KMS-11 (cell line): Measurements from ENCODE around the gene SUCO.
"Not testable (repeated sequence)": the region's sequence is repeated elsewhere in the genome, so short reads cannot be mapped to it uniquely, and the experiment has no call there.

Experiments used
- H2AFZ ChIP-seq: fragments of 200-600 bp; sonication (generic); 2 replicates; pipeline ENCODE4 v1.6.1; 2016; ENCODE audit warnings: antibody characterized with exemption, mixed run types, low read depth
- H3K27ac ChIP-seq: fragments of 200-600 bp; sonication (generic); 2 replicates; pipeline ENCODE4 v1.6.1; 2016; ENCODE audit warnings: mild to moderate bottlenecking, mixed run types
- H3K27me3 ChIP-seq: fragments of 200-600 bp; sonication (generic); 2 replicates; pipeline ENCODE4 v1.6.1; 2017; ENCODE audit warnings: mild to moderate bottlenecking, low read depth, mixed run types, moderate library complexity; ENCODE audit not compliant: insufficient read depth
- H3K36me3 ChIP-seq: fragments of 200-600 bp; sonication (generic); 2 replicates; pipeline ENCODE4 v1.6.1; 2017; ENCODE audit warnings: mild to moderate bottlenecking, mixed run types; ENCODE audit not compliant: insufficient read depth
- H3K4me1 ChIP-seq: fragments of 200-600 bp; sonication (generic); 2 replicates; pipeline ENCODE4 v1.6.1; 2016; ENCODE audit warnings: mild to moderate bottlenecking, low read depth, mixed run types; ENCODE audit not compliant: poor library complexity, severe bottlenecking
- H3K4me2 ChIP-seq: fragments of 200-600 bp; sonication (generic); 2 replicates; pipeline ENCODE4 v1.7.0; 2016; ENCODE audit warnings: mild to moderate bottlenecking, mixed run types
- H3K4me3 ChIP-seq: fragments of 200-600 bp; sonication (generic); IDR thresholded peaks from 2 replicates; pipeline ENCODE4 v1.6.1; 2017; ENCODE audit warnings: low read depth, low read length, mixed read lengths; ENCODE audit not compliant: insufficient read depth
- H3K79me2 ChIP-seq: fragments of 200-600 bp; sonication (generic); 2 replicates; pipeline ENCODE4 v1.6.1; 2016; ENCODE audit warnings: low read depth, mixed run types; ENCODE audit not compliant: insufficient read depth
- H3K9ac ChIP-seq: fragments of 200-600 bp; sonication (generic); 2 replicates; pipeline ENCODE4 v1.6.1; 2016; ENCODE audit warnings: mild to moderate bottlenecking, mixed run types
- H4K20me1 ChIP-seq: fragments of 200-600 bp; sonication (generic); 2 replicates; pipeline ENCODE4 v1.6.1; 2016; ENCODE audit warnings: mild to moderate bottlenecking, mixed run types; ENCODE audit not compliant: insufficient read depth
- TF ChIP-seq, protein P1 (sequence below): fragments of 200-600 bp; sonication (generic); conservative IDR thresholded peaks from 2 replicates; pipeline ENCODE4 v1.6.1; 2017; ENCODE audit warnings: low read depth, mild to moderate bottlenecking, antibody characterized with exemption, low read length, moderate library complexity, mixed read lengths

The SUCO gene

DNA sequence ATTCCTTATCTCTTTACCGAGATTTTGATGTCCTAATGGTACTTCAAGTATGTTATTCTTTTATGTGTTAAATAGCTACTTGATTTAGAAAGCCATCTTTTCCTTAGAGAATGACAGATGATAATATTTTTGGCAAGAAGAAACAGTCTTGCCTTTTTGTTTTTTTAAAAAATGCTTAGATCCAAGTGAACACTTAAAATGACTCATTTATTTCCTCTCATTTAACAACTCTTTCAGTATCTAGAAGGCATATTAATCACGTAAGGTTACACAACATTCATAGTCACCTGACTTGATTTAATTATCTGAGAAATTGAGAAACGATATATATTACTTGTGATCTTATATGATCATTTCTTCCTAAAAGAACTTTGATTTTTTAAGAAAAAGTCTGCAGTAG, 52.4 kb downstream of the SUCO start:
- Histone ChIP-seq H2AFZ (no peak overlapping the region), H3K79me2 (no peaks in the 10 kb centered on the region), H3K4me3 (no peak overlapping the region), H3K27ac (no peak overlapping the region), H3K27me3 (no peaks in the 10 kb centered on the region), H3K36me3 (no peaks in the 10 kb centered on the region; the same call in 1 of the 2 replicates), H3K4me2 (no peak overlapping the region), H3K4me1 (no peaks in the 10 kb centered on the region), H3K9ac (no peak overlapping the region), H4K20me1 (no peaks in the 10 kb centered on the region)
- TF ChIP-seq, protein P1, sequence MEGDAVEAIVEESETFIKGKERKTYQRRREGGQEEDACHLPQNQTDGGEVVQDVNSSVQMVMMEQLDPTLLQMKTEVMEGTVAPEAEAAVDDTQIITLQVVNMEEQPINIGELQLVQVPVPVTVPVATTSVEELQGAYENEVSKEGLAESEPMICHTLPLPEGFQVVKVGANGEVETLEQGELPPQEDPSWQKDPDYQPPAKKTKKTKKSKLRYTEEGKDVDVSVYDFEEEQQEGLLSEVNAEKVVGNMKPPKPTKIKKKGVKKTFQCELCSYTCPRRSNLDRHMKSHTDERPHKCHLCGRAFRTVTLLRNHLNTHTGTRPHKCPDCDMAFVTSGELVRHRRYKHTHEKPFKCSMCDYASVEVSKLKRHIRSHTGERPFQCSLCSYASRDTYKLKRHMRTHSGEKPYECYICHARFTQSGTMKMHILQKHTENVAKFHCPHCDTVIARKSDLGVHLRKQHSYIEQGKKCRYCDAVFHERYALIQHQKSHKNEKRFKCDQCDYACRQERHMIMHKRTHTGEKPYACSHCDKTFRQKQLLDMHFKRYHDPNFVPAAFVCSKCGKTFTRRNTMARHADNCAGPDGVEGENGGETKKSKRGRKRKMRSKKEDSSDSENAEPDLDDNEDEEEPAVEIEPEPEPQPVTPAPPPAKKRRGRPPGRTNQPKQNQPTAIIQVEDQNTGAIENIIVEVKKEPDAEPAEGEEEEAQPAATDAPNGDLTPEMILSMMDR: no peak

DNA sequence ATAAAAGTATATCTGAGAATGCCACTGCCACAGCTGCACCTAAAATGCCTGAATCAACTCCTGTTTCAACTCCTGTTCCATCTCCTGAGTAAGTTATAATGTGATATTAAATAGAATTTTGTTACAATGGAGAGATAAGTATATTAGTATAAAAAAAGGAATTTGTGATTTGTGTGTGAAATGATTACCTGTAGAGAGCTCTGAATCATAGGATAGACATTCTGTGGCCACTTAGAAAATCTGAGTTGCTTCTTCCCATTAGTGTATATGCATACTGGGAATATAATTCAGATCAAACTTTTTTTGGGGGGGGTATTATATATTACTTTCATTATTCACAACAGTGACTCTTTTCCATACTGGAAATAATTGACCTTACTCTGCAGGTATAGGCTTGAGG, 52.9 kb downstream of the SUCO start:
- no peak overlapping the region for H3K4me2 ChIP-seq
- TF ChIP-seq, protein P1: no peak
- no peak overlapping the region for H2AFZ ChIP-seq
- no peak overlapping the region for H3K9ac ChIP-seq
- no peaks in the 10 kb centered on the region for H4K20me1 ChIP-seq
- H3K36me3 ChIP-seq: no peaks in the 10 kb centered on the region; the same call in 1 of the 2 replicates
- H3K4me1 ChIP-seq: no peaks in the 10 kb centered on the region
- H3K27ac ChIP-seq: no peak overlapping the region
- H3K4me3 ChIP-seq: no peak overlapping the region
- H3K27me3 ChIP-seq: no peaks in the 10 kb centered on the region
- H3K79me2 ChIP-seq: no peaks in the 10 kb centered on the region

DNA sequence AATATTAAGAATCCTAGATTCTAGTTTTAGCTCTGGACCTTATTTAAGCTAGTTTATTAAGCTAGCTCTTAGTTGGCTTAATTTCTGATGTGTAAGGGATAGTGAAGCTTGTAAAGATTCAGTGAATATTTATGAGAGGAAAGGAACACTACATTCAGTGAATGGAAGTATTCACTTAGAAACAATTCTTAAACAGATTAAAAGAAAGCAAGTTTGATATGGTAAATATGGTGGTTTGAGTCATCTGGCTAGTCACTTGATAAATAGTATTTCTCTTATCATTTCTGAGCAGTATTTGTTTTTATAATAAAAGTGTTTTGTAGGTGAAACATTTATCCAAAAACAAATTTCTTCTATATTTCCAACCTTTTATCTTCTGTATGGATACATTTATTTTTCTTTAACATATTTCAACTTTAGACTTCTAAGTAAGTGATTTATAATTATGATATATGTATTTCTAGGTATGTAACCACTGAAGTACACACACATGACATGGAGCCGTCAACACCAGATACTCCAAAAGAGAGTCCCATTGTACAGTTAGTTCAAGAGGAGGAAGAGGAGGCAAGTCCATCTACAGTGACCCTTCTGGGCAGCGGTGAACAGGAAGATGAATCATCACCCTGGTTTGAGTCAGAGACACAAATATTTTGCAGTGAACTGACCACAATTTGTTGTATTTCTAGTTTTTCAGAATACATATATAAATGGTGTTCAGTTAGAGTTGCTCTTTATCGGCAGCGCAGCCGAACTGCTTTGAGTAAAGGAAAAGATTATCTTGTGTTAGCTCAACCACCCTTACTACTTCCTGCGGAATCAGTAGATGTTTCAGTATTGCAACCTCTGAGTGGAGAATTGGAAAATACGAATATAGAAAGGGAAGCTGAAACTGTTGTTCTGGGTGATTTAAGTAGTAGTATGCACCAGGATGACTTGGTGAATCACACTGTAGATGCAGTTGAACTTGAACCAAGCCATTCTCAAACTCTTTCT, 55.6 kb downstream of the SUCO start:
- Histone ChIP-seq H3K9ac (no peak overlapping the region), H3K79me2 (no peaks in the 10 kb centered on the region), H3K36me3 (no peaks in the 10 kb centered on the region; the same call in 1 of the 2 replicates), H3K27ac (no peak overlapping the region), H4K20me1 (no peaks in the 10 kb centered on the region), H3K4me1 (no peaks in the 10 kb centered on the region), H3K4me2 (no peak overlapping the region), H2AFZ (no peak overlapping the region), H3K4me3 (no peak overlapping the region), H3K27me3 (no peaks in the 10 kb centered on the region)
- TF ChIP-seq, protein P1: no peak

DNA sequence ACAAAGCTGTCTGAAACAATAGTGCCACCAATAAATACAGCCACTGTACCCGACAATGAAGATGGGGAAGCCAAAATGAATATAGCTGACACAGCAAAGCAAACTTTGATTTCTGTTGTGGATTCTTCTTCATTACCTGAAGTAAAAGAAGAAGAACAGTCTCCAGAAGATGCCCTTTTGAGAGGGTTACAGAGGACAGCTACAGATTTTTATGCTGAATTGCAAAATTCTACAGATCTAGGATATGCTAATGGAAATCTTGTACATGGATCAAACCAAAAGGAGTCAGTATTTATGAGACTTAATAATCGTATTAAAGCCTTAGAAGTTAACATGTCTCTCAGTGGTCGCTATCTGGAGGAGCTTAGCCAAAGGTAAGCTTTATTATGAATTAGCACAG, 56.6 kb downstream of the SUCO start:
- Histone ChIP-seq H3K4me2 (no peak overlapping the region), H3K79me2 (no peaks in the 10 kb centered on the region), H3K27me3 (no peaks in the 10 kb centered on the region), H2AFZ (no peak overlapping the region), H4K20me1 (no peaks in the 10 kb centered on the region), H3K9ac (no peak overlapping the region), H3K27ac (no peak overlapping the region), H3K4me3 (no peak overlapping the region), H3K36me3 (no peaks in the 10 kb centered on the region; the same call in 1 of the 2 replicates), H3K4me1 (no peaks in the 10 kb centered on the region)
- TF ChIP-seq, protein P1: no peak

DNA sequence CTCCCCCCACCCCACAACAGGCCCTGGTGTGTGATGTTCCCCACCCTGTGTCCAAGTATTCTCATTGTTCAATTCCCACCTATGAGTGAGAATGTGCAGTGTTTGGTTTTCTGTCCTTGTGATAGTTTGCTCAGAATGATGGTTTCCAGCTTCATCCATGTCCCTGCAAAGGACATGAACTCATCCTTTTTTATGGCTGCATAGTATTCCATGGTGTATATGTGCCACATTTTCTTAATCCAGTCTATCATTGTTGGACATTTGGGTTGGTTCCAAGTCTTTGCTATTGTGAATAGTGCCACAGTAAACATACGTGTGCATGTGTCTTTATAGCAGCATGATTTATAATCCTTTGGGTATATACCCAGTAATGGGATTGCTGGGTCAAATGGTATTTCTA, 58.5 kb downstream of the SUCO start:
- H3K27ac ChIP-seq, H4K20me1 ChIP-seq, H3K4me3 ChIP-seq, H3K4me2 ChIP-seq, H2AFZ ChIP-seq, H3K27me3 ChIP-seq, H3K9ac ChIP-seq, H3K79me2 ChIP-seq, H3K36me3 ChIP-seq, H3K4me1 ChIP-seq: not testable (repeated sequence)

DNA sequence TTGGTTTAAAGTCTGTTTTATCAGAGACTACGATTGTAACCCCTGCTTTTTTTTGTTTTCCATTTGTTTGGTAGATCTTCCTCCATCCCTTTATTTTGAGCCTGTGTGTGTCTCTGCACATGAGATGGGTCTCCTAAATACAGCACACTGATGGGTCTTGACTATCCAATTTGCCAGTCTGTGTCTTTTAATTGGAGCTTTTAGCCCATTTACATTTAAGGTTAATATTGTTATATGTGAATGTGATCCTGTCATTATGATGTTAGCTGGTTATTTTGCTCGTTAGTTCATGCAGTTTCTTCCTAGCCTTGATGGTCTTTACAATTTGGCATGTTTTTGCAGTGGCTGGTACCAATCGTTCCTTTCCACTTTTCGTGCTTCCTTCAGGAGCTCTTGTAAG, 62.1 kb downstream of the SUCO start:
- H3K27ac ChIP-seq, H3K4me2 ChIP-seq, H2AFZ ChIP-seq, H3K79me2 ChIP-seq, H3K36me3 ChIP-seq, H3K9ac ChIP-seq, H3K4me1 ChIP-seq, H4K20me1 ChIP-seq, H3K4me3 ChIP-seq, H3K27me3 ChIP-seq: not testable (repeated sequence)

DNA sequence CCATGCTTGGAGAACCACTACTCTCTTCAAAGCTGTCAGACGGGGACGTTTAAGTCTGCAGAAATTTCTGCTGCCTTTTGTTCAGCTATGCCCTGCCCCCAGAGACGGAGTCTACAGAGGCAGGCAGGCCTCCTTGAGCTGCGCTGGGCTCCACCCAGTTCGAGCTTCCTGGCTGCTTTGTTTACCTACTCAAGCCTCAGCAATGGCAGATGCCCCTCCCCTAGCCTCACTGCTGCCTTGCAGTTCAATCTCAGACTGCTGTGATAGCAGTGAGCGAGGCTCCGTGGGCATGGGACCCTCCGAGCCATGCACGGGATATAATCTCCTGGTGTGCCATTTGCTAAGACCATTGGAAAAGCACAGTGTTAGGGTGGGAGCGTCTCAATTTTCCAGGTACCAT, 63.8 kb downstream of the SUCO start:
- not testable (repeated sequence) for H3K27me3 ChIP-seq, H2AFZ ChIP-seq, H3K4me2 ChIP-seq, H3K36me3 ChIP-seq, H3K4me1 ChIP-seq, H3K4me3 ChIP-seq, H4K20me1 ChIP-seq, H3K27ac ChIP-seq, H3K9ac ChIP-seq, H3K79me2 ChIP-seq
